ENCODE data around the gene FGF22.

DNA sequence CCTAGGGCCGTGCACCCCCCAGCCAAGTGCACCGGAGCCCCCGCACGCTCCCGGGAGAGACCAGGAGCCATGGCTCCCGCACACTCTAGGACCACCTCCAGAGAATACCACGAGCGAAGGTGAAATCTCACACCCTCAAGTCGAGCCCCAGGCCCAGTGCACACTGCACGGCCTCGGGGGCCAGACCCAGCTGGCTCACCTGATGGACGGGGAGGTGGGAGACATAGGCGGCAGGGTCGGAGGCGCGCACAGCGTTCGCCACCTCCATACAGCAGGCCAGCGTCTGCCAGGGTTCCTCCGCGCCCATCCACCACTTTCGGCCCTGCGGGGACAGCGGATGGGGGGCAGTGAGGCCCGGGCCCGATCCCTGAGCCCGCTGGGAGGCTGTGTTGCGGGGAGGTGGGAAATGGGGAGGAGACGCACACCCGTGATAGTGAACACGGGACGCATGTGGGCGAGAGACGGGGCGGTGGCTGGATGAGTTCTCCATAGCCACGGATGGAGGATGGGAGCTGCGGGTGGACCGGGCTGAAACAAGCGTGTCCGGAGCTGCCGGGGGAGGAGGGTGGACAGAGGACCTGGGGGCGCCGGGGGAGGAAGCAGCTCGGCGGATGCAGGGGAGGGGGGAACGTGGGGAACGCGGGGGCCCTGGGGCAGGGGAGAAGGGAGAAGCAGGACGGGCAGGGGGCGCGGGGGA lies 19.4 kb upstream of the FGF22 start:
- TF ChIP-seq, protein P1, sequence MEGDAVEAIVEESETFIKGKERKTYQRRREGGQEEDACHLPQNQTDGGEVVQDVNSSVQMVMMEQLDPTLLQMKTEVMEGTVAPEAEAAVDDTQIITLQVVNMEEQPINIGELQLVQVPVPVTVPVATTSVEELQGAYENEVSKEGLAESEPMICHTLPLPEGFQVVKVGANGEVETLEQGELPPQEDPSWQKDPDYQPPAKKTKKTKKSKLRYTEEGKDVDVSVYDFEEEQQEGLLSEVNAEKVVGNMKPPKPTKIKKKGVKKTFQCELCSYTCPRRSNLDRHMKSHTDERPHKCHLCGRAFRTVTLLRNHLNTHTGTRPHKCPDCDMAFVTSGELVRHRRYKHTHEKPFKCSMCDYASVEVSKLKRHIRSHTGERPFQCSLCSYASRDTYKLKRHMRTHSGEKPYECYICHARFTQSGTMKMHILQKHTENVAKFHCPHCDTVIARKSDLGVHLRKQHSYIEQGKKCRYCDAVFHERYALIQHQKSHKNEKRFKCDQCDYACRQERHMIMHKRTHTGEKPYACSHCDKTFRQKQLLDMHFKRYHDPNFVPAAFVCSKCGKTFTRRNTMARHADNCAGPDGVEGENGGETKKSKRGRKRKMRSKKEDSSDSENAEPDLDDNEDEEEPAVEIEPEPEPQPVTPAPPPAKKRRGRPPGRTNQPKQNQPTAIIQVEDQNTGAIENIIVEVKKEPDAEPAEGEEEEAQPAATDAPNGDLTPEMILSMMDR (IDR thresholded peaks at IDR 0.05): no peak
- TF ChIP-seq POLR2A (IDR thresholded peaks at IDR 0.05): no peak

All from esophagus squamous epithelium (tissue), 4 donors.